GM23338 (cell line): Measurements from ENCODE around the gene MGAT5.

Experiments used
- CTCF ChIP-seq, 2 experiments: fragments of 200-600 bp in 1 of 2; sonication (generic) in 1 of 2; conservative IDR thresholded peaks; 2 replicates each; pipeline versions ENCODE4 v1.5.1 to v1.6.1; 2016 to 2017; ENCODE audit warnings: antibody characterized with exemption in 2 of 2, low read depth in 2 of 2, mild to moderate bottlenecking in 2 of 2, moderate library complexity in 1 of 2
- EZH2phosphoT487 ChIP-seq: fragments of 200-600 bp; sonication (generic); IDR thresholded peaks from one replicate; pipeline ENCODE4 v1.8.1; 2018; ENCODE audit warnings: antibody characterized with exemption; ENCODE audit not compliant: unreplicated experiment
- JUNB ChIP-seq: IDR thresholded peaks from one replicate; pipeline ENCODE4 v1.6.1; 2016; ENCODE audit warnings: antibody characterized with exemption; ENCODE audit not compliant: unreplicated experiment
- POLR2AphosphoS5 ChIP-seq: IDR thresholded peaks from 2 replicates; pipeline ENCODE4 v1.6.1; 2016; ENCODE audit warnings: antibody characterized with exemption, low read depth
- REST ChIP-seq: IDR thresholded peaks from one replicate; pipeline ENCODE4 v1.6.1; 2018; ENCODE audit warnings: antibody characterized with exemption; ENCODE audit not compliant: unreplicated experiment

GRCh38 chr2:134482766-134483340, 229.0 kb downstream of the MGAT5 start:
- TF ChIP-seq REST = no peak
- TF ChIP-seq JUNB = no peak
- TF ChIP-seq CTCF (conservative IDR thresholded peaks at IDR 0.05; ENCODE audit: low read depth in 2 of 2) = no peak
- no peak for TF ChIP-seq POLR2AphosphoS5
- TF ChIP-seq EZH2phosphoT487 = no peak
